Measurements from ENCODE around the gene GALNTL6. TPM values are rescaled to one million over a fixed set of nuclear protein-coding genes. Genes with fewer than 3 reads are reported as not detected.
"Not testable (repeated sequence)": the region's sequence is repeated elsewhere in the genome, so short reads cannot be mapped to it uniquely, and the experiment has no call there.

Gene GALNTL6
- total and polyA plus RNA-seq, 2 donors (not counting 1 experiment from before 2014, with no cell fraction given): not detected

GRCh38 chr4:172876394-172876793 lies 1063.2 kb downstream of the GALNTL6 start:
- H2AFZ ChIP-seq (ENCODE audit: low read length): no peak overlapping the region
- TF ChIP-seq EZH2 (IDR thresholded peaks at IDR 0.05; ENCODE audit: low read length, missing control alignments): no peak
- TF ChIP-seq, protein P1, sequence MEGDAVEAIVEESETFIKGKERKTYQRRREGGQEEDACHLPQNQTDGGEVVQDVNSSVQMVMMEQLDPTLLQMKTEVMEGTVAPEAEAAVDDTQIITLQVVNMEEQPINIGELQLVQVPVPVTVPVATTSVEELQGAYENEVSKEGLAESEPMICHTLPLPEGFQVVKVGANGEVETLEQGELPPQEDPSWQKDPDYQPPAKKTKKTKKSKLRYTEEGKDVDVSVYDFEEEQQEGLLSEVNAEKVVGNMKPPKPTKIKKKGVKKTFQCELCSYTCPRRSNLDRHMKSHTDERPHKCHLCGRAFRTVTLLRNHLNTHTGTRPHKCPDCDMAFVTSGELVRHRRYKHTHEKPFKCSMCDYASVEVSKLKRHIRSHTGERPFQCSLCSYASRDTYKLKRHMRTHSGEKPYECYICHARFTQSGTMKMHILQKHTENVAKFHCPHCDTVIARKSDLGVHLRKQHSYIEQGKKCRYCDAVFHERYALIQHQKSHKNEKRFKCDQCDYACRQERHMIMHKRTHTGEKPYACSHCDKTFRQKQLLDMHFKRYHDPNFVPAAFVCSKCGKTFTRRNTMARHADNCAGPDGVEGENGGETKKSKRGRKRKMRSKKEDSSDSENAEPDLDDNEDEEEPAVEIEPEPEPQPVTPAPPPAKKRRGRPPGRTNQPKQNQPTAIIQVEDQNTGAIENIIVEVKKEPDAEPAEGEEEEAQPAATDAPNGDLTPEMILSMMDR (conservative IDR thresholded peaks at IDR 0.05 in 1 of 2, IDR thresholded peaks at IDR 0.05 in 1 of 2; ENCODE audit: low read depth in 1 of 2, low read length in 2 of 2): no peak
- no peak overlapping the region for H3K9ac ChIP-seq (ENCODE audit: insufficient read depth, low read length)
- H3K27me3 ChIP-seq (ENCODE audit: control insufficient read depth, insufficient read depth, low read length): no peaks in the 10 kb centered on the region
- H4K20me1 ChIP-seq (ENCODE audit: control insufficient read depth, extremely low read depth, insufficient read depth, low read length): no peaks in the 10 kb centered on the region
- no peaks in the 10 kb centered on the region for H3K36me3 ChIP-seq (ENCODE audit: control insufficient read depth, insufficient read depth, low read length)
- no peaks in the 10 kb centered on the region for H3K79me2 ChIP-seq (ENCODE audit: control insufficient read depth, insufficient read depth, low read length)
- H3K4me2 ChIP-seq (ENCODE audit: extremely low read depth, insufficient read depth, low read length): no peak overlapping the region
- no peaks in the 10 kb centered on the region for H3K9me3 ChIP-seq (ENCODE audit: control insufficient read depth, insufficient read depth, low read depth, low read length)
- H3K27ac ChIP-seq (ENCODE audit: insufficient read depth, low read length): no peak overlapping the region
- H3K4me3 ChIP-seq (replicated peaks in 1 of 4; ENCODE audit: control extremely low read depth in 1 of 4, insufficient read depth in 1 of 4, low read depth in 3 of 4, low read length in 4 of 4): no peak overlapping the region
- DNase-seq (ENCODE audit: low read depth in 2 of 2): no peak
- H3K4me1 ChIP-seq (ENCODE audit: control insufficient read depth, extremely low read depth, insufficient read depth, low read length): no peaks in the 10 kb centered on the region

GRCh38 chr4:172881645-172882044 lies 1068.4 kb downstream of the GALNTL6 start:
- no peak for DNase-seq (ENCODE audit: low read depth in 2 of 2)
- H3K9ac ChIP-seq (ENCODE audit: insufficient read depth, low read length): no peak overlapping the region
- TF ChIP-seq, protein P1 (conservative IDR thresholded peaks at IDR 0.05 in 1 of 2, IDR thresholded peaks at IDR 0.05 in 1 of 2; ENCODE audit: low read depth in 1 of 2, low read length in 2 of 2): no peak
- no peak for TF ChIP-seq EZH2 (IDR thresholded peaks at IDR 0.05; ENCODE audit: low read length, missing control alignments)
- no peaks in the 10 kb centered on the region for H3K9me3 ChIP-seq (ENCODE audit: control insufficient read depth, insufficient read depth, low read depth, low read length)
- H3K4me3 ChIP-seq (replicated peaks in 1 of 4; ENCODE audit: control extremely low read depth in 1 of 4, insufficient read depth in 1 of 4, low read depth in 3 of 4, low read length in 4 of 4): no peak overlapping the region
- H2AFZ ChIP-seq (ENCODE audit: low read length): no peak overlapping the region
- H3K4me2 ChIP-seq (ENCODE audit: extremely low read depth, insufficient read depth, low read length): no peak overlapping the region
- no peak overlapping the region for H3K27ac ChIP-seq (ENCODE audit: insufficient read depth, low read length)
- H4K20me1 ChIP-seq (ENCODE audit: control insufficient read depth, extremely low read depth, insufficient read depth, low read length): no peaks in the 10 kb centered on the region
- H3K36me3 ChIP-seq (ENCODE audit: control insufficient read depth, insufficient read depth, low read length): no peaks in the 10 kb centered on the region
- H3K27me3 ChIP-seq (ENCODE audit: control insufficient read depth, insufficient read depth, low read length): no peaks in the 10 kb centered on the region
- H3K4me1 ChIP-seq (ENCODE audit: control insufficient read depth, extremely low read depth, insufficient read depth, low read length): no peaks in the 10 kb centered on the region
- no peaks in the 10 kb centered on the region for H3K79me2 ChIP-seq (ENCODE audit: control insufficient read depth, insufficient read depth, low read length)

DNA sequence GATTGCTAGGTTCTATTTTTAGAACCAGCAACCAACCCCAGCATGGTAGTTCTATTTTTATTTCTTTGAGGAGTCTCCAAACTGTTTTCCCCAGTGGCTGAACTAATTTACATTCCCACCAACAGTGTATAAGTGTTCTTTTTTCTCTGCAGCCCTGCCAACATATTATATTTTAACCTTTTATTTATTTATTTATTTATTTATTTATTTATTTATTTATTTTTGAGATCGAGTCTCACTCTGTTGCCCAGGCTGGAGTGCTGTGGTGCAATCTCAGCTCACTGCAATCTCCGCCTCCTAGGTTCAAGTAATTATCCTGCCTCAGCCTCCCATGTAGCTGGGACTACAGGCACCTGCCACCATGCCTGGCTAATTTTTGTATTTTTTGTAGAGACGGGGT lies 1074.2 kb downstream of the GALNTL6 start:
- not testable (repeated sequence) for H4K20me1 ChIP-seq (ENCODE audit: control insufficient read depth, extremely low read depth, insufficient read depth, low read length); H3K36me3 ChIP-seq (ENCODE audit: control insufficient read depth, insufficient read depth, low read length); H3K9ac ChIP-seq (ENCODE audit: insufficient read depth, low read length); H2AFZ ChIP-seq (ENCODE audit: low read length); H3K4me1 ChIP-seq (ENCODE audit: control insufficient read depth, extremely low read depth, insufficient read depth, low read length); H3K4me2 ChIP-seq (ENCODE audit: extremely low read depth, insufficient read depth, low read length); H3K27me3 ChIP-seq (ENCODE audit: control insufficient read depth, insufficient read depth, low read length); DNase-seq (ENCODE audit: low read depth in 2 of 2); H3K27ac ChIP-seq (ENCODE audit: insufficient read depth, low read length); H3K9me3 ChIP-seq (ENCODE audit: control insufficient read depth, insufficient read depth, low read depth, low read length); H3K79me2 ChIP-seq (ENCODE audit: control insufficient read depth, insufficient read depth, low read length); H3K4me3 ChIP-seq (replicated peaks in 1 of 4; ENCODE audit: control extremely low read depth in 1 of 4, insufficient read depth in 1 of 4, low read depth in 3 of 4, low read length in 4 of 4)
